ENCODE results near the gene RETSAT.
"Not testable (repeated sequence)": the region's sequence is repeated elsewhere in the genome, so short reads cannot be mapped to it uniquely, and the experiment has no call there.

The RETSAT gene

DNA sequence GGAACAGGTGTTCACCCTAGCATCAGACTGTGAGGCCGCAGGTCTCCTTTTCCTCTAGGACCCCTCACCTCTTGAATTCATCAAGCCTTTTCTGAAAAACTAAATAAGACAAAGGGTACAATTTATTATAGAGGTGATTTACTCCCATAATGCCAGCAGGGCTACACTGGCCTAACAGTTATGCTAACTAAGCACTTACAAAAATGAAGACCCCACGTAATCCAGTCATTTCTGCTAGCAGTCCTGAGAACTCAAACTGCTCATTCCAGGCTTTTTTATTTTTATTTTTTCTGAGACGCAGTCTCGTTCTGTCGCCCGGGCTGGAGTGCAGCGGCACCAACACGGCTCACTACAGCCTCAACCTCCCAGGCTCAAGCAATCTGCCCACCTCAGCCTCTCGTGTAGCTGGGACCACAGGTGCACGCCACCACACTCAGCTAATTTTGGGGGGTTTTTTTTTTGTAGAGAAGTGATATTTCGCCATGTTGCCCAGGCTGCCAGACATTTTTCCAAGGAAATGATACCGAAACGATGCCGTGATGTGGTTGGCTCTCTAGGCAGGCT lies 41.7 kb upstream of the RETSAT start:
- Histone ChIP-seq H3K27ac (ENCODE audit: low read depth, low read length) (no peak overlapping the region), H3K9ac (ENCODE audit: low read depth in 1 of 2, low read length in 2 of 2) (peak overlapping the region in 1 of 2 donors; percentile 12), H3K36me3 (ENCODE audit: control insufficient read depth in 1 of 2, insufficient read depth in 2 of 2, low read length in 2 of 2) (peaks cover 0 to 22% of the 10 kb centered on the region in 2 donors)

DNA sequence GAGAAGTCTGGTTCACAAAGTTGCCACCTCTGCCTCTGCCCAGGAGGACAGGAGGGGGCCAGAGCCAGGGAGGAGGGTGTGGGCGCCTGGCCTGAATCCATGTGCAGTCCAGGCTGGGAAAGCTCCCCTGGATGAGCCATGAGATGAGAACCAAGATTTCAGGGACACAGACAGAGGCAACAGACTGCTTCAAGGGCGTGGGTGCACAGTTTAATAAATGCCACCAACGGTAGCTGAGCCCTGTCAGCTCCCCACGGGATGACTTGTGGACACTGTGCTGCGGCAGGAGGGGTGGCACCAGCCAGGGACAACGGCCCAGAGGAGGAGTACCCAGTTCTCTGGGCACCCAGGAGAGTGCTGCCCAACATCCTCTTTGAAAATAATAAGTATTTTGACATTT lies 40.6 kb upstream of the RETSAT start:
- no peak overlapping the region for H3K9ac ChIP-seq (ENCODE audit: low read depth in 1 of 2, low read length in 2 of 2)
- H3K9me3 ChIP-seq (ENCODE audit: control insufficient read depth in 1 of 2, low read length in 2 of 2) = no peaks in the 10 kb centered on the region
- peaks cover 8 to 9% of the 10 kb centered on the region in 2 donors for H3K4me1 ChIP-seq (ENCODE audit: control insufficient read depth in 1 of 2, insufficient read depth in 2 of 2, low read length in 2 of 2)
- no peak overlapping the region for H3K4me3 ChIP-seq (ENCODE audit: low read depth in 1 of 2, low read length in 2 of 2)
- H3K27me3 ChIP-seq (ENCODE audit: control insufficient read depth in 1 of 2, insufficient read depth in 2 of 2, low read length in 2 of 2) = no peaks in the 10 kb centered on the region
- H3K36me3 ChIP-seq (ENCODE audit: control insufficient read depth in 1 of 2, insufficient read depth in 2 of 2, low read length in 2 of 2) = peaks cover 7 to 23% of the 10 kb centered on the region in 2 donors
- H3K27ac ChIP-seq (ENCODE audit: low read depth, low read length) = no peak overlapping the region

More for the DNA sequence above, 41.7 kb upstream of the RETSAT start:
- H3K4me3 ChIP-seq (ENCODE audit: low read depth in 1 of 2, low read length in 2 of 2) = no peak overlapping the region
- H3K9me3 ChIP-seq (ENCODE audit: control insufficient read depth in 1 of 2, low read length in 2 of 2) = no peaks in the 10 kb centered on the region
- peaks cover 8 to 9% of the 10 kb centered on the region in 2 donors for H3K4me1 ChIP-seq (ENCODE audit: control insufficient read depth in 1 of 2, insufficient read depth in 2 of 2, low read length in 2 of 2)
- no peaks in the 10 kb centered on the region for H3K27me3 ChIP-seq (ENCODE audit: control insufficient read depth in 1 of 2, insufficient read depth in 2 of 2, low read length in 2 of 2)

- H3K27ac ChIP-seq (ENCODE audit: low read depth, low read length) = no peak overlapping the region
- H3K9me3 ChIP-seq (ENCODE audit: control insufficient read depth in 1 of 2, low read length in 2 of 2) = no peaks in the 10 kb centered on the region
- peaks cover 9 to 29% of the 10 kb centered on the region in 2 donors for H3K36me3 ChIP-seq (ENCODE audit: control insufficient read depth in 1 of 2, insufficient read depth in 2 of 2, low read length in 2 of 2)
- H3K9ac ChIP-seq (ENCODE audit: low read depth in 1 of 2, low read length in 2 of 2) = no peak overlapping the region
- no peak overlapping the region for H3K4me3 ChIP-seq (ENCODE audit: low read depth in 1 of 2, low read length in 2 of 2)
- peaks cover 8 to 9% of the 10 kb centered on the region in 2 donors for H3K4me1 ChIP-seq (ENCODE audit: control insufficient read depth in 1 of 2, insufficient read depth in 2 of 2, low read length in 2 of 2)
- H3K27me3 ChIP-seq (ENCODE audit: control insufficient read depth in 1 of 2, insufficient read depth in 2 of 2, low read length in 2 of 2) = no peaks in the 10 kb centered on the region
Measured at GRCh38 chr2:85394261-85394681, 39.9 kb upstream of the RETSAT start.

DNA sequence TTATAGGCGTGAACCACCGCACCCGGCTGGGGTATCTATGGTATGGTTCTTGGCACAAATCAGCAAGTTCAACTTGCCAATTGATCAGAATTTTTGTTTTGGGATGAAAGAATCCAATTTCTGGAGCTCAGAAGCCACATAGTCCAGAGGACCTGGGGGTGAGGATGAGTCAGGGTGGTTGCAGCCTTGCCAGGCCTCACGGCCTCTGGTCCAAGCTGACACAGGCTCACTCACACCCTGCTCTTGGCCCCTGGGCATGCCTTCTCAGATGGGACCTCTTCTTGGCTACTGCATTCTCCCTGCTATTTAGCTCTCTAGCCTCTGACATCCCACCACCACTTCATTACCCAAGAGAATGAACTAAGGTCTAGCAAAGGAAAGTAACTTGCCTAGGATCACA lies 39.5 kb upstream of the RETSAT start:
- H3K36me3 ChIP-seq (ENCODE audit: control insufficient read depth in 1 of 2, insufficient read depth in 2 of 2, low read length in 2 of 2) = peaks cover 11 to 29% of the 10 kb centered on the region in 2 donors
- H3K9ac ChIP-seq (ENCODE audit: low read depth in 1 of 2, low read length in 2 of 2) = no peak overlapping the region
- H3K27ac ChIP-seq (ENCODE audit: low read depth, low read length) = no peak overlapping the region

DNA sequence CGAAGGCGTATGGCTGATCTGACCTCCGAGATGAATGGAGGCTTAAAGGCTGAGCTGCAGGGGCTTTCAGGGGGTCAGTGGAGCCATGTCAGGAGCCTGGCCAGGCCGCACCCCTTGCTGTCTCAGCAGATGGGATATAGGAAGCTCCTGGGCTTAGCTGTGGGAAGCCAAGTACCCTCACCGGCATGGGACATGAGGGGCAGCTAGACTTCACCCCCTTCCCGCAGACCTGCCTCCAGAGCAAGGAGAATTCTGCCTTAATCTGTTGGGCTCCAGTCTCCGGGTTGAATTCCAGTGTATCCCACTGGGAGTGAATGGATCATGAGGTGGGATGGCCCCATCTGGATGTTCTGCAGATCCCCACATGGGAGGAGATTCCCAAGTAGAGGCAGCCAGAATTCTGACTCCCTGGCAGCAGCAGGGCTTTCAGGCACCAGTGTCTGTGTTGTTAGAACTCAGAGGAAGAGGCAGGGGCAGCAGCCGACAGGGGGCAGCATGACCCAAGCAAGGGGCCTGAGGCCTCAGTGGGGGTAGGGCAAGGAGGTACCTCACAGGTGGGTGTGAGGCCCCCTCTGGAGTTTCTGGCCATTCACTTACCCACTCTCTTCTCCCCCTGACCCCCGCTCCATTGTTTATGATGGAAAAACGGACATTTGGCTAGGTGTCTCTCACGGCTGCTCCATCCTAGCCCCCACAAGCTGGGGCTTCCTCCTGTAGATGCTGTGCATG lies 36.8 kb upstream of the RETSAT start:
- Histone ChIP-seq H3K27me3 (ENCODE audit: control insufficient read depth in 1 of 2, insufficient read depth in 2 of 2, low read length in 2 of 2) (no peaks in the 10 kb centered on the region), H3K36me3 (ENCODE audit: control insufficient read depth in 1 of 2, insufficient read depth in 2 of 2, low read length in 2 of 2) (peaks cover 18 to 44% of the 10 kb centered on the region in 2 donors), H3K4me1 (ENCODE audit: control insufficient read depth in 1 of 2, insufficient read depth in 2 of 2, low read length in 2 of 2) (no peaks in the 10 kb centered on the region), H3K4me3 (ENCODE audit: low read depth in 1 of 2, low read length in 2 of 2) (no peak overlapping the region), H3K9ac (ENCODE audit: low read depth in 1 of 2, low read length in 2 of 2) (no peak overlapping the region), H3K9me3 (ENCODE audit: control insufficient read depth in 1 of 2, low read length in 2 of 2) (no peaks in the 10 kb centered on the region), H3K27ac (ENCODE audit: low read depth, low read length) (no peak overlapping the region)

More for the DNA sequence above, 39.5 kb upstream of the RETSAT start:
- peaks cover 8 to 9% of the 10 kb centered on the region in 2 donors for H3K4me1 ChIP-seq (ENCODE audit: control insufficient read depth in 1 of 2, insufficient read depth in 2 of 2, low read length in 2 of 2)
- no peaks in the 10 kb centered on the region for H3K9me3 ChIP-seq (ENCODE audit: control insufficient read depth in 1 of 2, low read length in 2 of 2)
- no peaks in the 10 kb centered on the region for H3K27me3 ChIP-seq (ENCODE audit: control insufficient read depth in 1 of 2, insufficient read depth in 2 of 2, low read length in 2 of 2)
- H3K4me3 ChIP-seq (ENCODE audit: low read depth in 1 of 2, low read length in 2 of 2) = no peak overlapping the region

DNA sequence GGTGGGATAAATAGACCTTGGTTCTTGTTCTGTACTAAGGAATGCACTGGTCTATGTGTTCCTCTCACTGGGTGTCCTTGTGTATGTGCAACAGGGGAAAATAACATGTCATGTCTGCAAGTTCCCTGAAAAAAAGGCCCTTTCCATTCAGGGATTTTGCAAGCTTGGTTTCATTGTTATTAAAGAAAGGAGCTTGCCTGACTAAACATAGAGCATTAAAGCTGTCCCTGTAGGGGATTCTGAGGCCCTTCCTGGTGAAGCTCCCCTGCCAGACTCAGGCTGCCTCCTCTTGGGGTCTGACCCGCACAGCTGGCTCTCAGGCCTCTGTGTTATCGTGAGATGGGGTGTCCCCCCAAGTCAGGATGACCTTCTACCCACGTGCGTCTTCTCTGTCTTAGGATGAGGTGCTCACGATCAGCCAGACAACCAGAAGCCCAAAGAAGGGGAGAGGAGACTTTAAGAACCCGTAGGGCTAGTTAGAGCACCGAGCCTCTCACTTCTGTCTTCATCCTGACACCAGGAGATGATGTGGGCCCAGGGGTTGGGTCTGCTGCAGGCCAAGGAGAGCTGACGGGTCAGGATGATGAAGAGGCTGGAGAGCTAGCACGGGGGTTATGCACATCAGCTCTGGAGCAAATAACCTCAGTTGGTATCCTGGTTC lies 34.7 kb upstream of the RETSAT start:
- Histone ChIP-seq H3K36me3 (ENCODE audit: control insufficient read depth in 1 of 2, insufficient read depth in 2 of 2, low read length in 2 of 2) (peaks cover 21 to 56% of the 10 kb centered on the region in 2 donors), H3K27ac (ENCODE audit: low read depth, low read length) (no peak overlapping the region), H3K4me1 (ENCODE audit: control insufficient read depth in 1 of 2, insufficient read depth in 2 of 2, low read length in 2 of 2) (no peaks in the 10 kb centered on the region)

DNA sequence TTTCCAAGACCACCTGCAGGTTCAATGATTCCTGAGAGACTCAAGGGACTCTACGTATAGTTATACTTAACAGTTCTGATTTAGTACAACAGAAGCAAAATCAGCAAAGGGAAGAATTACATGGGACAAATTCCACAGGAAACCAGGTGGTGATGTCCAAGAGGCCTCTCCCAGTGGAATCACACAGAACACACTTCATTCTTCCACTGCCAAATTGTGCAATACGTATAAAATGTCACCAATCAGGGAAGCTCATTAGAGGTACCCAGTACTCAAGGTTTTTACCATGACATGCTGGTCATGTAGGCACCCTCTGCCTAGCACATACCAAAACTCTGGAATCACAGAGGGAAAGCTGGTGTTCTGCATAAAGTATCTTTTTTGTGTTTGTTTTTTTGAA lies 33.4 kb upstream of the RETSAT start:
- no peaks in the 10 kb centered on the region for H3K27me3 ChIP-seq (ENCODE audit: control insufficient read depth in 1 of 2, insufficient read depth in 2 of 2, low read length in 2 of 2)
- H3K4me1 ChIP-seq (ENCODE audit: control insufficient read depth in 1 of 2, insufficient read depth in 2 of 2, low read length in 2 of 2) = no peaks in the 10 kb centered on the region
- no peaks in the 10 kb centered on the region for H3K9me3 ChIP-seq (ENCODE audit: control insufficient read depth in 1 of 2, low read length in 2 of 2)
- H3K36me3 ChIP-seq (ENCODE audit: control insufficient read depth in 1 of 2, insufficient read depth in 2 of 2, low read length in 2 of 2) = peaks cover 21 to 61% of the 10 kb centered on the region in 2 donors
- H3K4me3 ChIP-seq (ENCODE audit: low read depth in 1 of 2, low read length in 2 of 2) = no peak overlapping the region
- no peak overlapping the region for H3K9ac ChIP-seq (ENCODE audit: low read depth in 1 of 2, low read length in 2 of 2)
- no peak overlapping the region for H3K27ac ChIP-seq (ENCODE audit: low read depth, low read length)

More for the DNA sequence above, 34.7 kb upstream of the RETSAT start:
- H3K9me3 ChIP-seq (ENCODE audit: control insufficient read depth in 1 of 2, low read length in 2 of 2) = no peaks in the 10 kb centered on the region
- H3K27me3 ChIP-seq (ENCODE audit: control insufficient read depth in 1 of 2, insufficient read depth in 2 of 2, low read length in 2 of 2) = no peaks in the 10 kb centered on the region
- H3K9ac ChIP-seq (ENCODE audit: low read depth in 1 of 2, low read length in 2 of 2) = no peak overlapping the region
- no peak overlapping the region for H3K4me3 ChIP-seq (ENCODE audit: low read depth in 1 of 2, low read length in 2 of 2)

GRCh38 chr2:85385746-85386145 lies 31.4 kb upstream of the RETSAT start:
- Histone ChIP-seq H3K9ac (ENCODE audit: low read depth in 1 of 2, low read length in 2 of 2) (no peak overlapping the region), H3K4me1 (ENCODE audit: control insufficient read depth in 1 of 2, insufficient read depth in 2 of 2, low read length in 2 of 2) (no peaks in the 10 kb centered on the region), H3K9me3 (ENCODE audit: control insufficient read depth in 1 of 2, low read length in 2 of 2) (no peaks in the 10 kb centered on the region), H3K27me3 (ENCODE audit: control insufficient read depth in 1 of 2, insufficient read depth in 2 of 2, low read length in 2 of 2) (no peaks in the 10 kb centered on the region), H3K4me3 (ENCODE audit: low read depth in 1 of 2, low read length in 2 of 2) (no peak overlapping the region), H3K27ac (ENCODE audit: low read depth, low read length) (no peak overlapping the region), H3K36me3 (ENCODE audit: control insufficient read depth in 1 of 2, insufficient read depth in 2 of 2, low read length in 2 of 2) (peaks cover 21 to 58% of the 10 kb centered on the region in 2 donors)

DNA sequence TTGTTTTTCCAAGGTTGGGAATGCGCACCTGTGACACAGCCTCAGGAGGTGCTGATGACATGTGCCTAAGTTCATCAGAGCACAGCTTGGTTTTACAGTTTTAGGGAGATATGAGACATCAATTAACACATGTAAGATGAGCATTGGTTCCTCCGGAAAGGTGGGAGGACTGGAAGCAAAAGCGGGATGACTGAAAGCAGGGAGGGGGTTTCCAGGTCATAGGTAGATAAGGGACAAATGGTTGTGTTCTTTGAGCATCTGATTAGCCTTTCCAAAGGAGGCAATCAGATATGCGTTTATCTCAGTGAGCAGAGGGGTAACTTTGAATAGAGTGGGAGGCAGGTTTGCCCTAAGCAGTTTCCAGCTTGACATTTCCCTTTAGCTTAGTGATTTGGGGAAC lies 29.5 kb upstream of the RETSAT start:
- Histone ChIP-seq H3K27me3 (ENCODE audit: control insufficient read depth in 1 of 2, insufficient read depth in 2 of 2, low read length in 2 of 2) (no peaks in the 10 kb centered on the region), H3K36me3 (ENCODE audit: control insufficient read depth in 1 of 2, insufficient read depth in 2 of 2, low read length in 2 of 2) (peaks cover 15 to 39% of the 10 kb centered on the region in 2 donors), H3K9ac (ENCODE audit: low read depth in 1 of 2, low read length in 2 of 2) (no peak overlapping the region), H3K4me3 (ENCODE audit: low read depth in 1 of 2, low read length in 2 of 2) (no peak overlapping the region), H3K4me1 (ENCODE audit: control insufficient read depth in 1 of 2, insufficient read depth in 2 of 2, low read length in 2 of 2) (no peaks in the 10 kb centered on the region), H3K27ac (ENCODE audit: low read depth, low read length) (no peak overlapping the region), H3K9me3 (ENCODE audit: control insufficient read depth in 1 of 2, low read length in 2 of 2) (peaks cover 0 to 8% of the 10 kb centered on the region in 2 donors)

- H3K4me1 ChIP-seq (ENCODE audit: control insufficient read depth in 1 of 2, insufficient read depth in 2 of 2, low read length in 2 of 2); H3K9ac ChIP-seq (ENCODE audit: low read depth in 1 of 2, low read length in 2 of 2); H3K4me3 ChIP-seq (ENCODE audit: low read depth in 1 of 2, low read length in 2 of 2); H3K27ac ChIP-seq (ENCODE audit: low read depth, low read length); H3K9me3 ChIP-seq (ENCODE audit: control insufficient read depth in 1 of 2, low read length in 2 of 2); H3K27me3 ChIP-seq (ENCODE audit: control insufficient read depth in 1 of 2, insufficient read depth in 2 of 2, low read length in 2 of 2): not testable (repeated sequence)
- peaks cover 8 to 33% of the 10 kb centered on the region in 2 donors for H3K36me3 ChIP-seq (ENCODE audit: control insufficient read depth in 1 of 2, insufficient read depth in 2 of 2, low read length in 2 of 2)
Measured at GRCh38 chr2:85383151-85383550, 28.8 kb upstream of the RETSAT start.
